Sciatic nerve (tissue), 2 donors: ENCODE results near the gene GRPEL1. TPM values are rescaled to one million over a fixed set of nuclear protein-coding genes. Genes with fewer than 3 reads are reported as not detected.
A peak's percentile ranks its signal among the peaks of the same experiment; 100 is the strongest.
"Not testable (repeated sequence)": the region's sequence is repeated elsewhere in the genome, so short reads cannot be mapped to it uniquely, and the experiment has no call there.

Experiments
- ATAC-seq: fragments of 200-7000 bp; cut with Tn5 transposase; one replicate; pipeline ENCODE4 v1.9.1; 2020; ENCODE audit warnings: mild to moderate bottlenecking, moderate library complexity
- DNase-seq: peaks from one replicate; pipeline ENCODE4 v3.0.0-alpha.2; 2020; ENCODE audit warnings: low spot score
- intact Hi-C: fragments of 100-400 bp; cut with DNase I; formaldehyde crosslinking; loops from one replicate; pipeline ENCODE4 v1.14.2; 2022
- total RNA-seq: library from RNA; stranded (reverse); fragmentation: NEBNext Ultra II Directional; extraction: Animal tissue kit (Norgen Biotek cat#: 25700); gene quantifications from one replicate; pipeline ENCODE4 v1.2.1, GENCODE V29; 2021
- donor health status: DM: no; HTN: no; CAD: no.
- donor health status: DM: no; HTN: no; CAD: no.

Gene GRPEL1
- total RNA-seq = 20.6 TPM

GRCh38 chr4:7067452-7068278 is at the start of gene GRPEL1:
GRPEL1 (minus strand) TSS chr4:7068064; CDS start chr4:7068032, 32 bp downstream.
- DNase-seq = peak; percentile 100
- intact Hi-C loops = loop anchor here (10.0 kb wide), 1 partner anchor 353 kb away; the partner anchor contains the start of gene BLOC1S4
- ATAC-seq = peak; percentile 99

DNA sequence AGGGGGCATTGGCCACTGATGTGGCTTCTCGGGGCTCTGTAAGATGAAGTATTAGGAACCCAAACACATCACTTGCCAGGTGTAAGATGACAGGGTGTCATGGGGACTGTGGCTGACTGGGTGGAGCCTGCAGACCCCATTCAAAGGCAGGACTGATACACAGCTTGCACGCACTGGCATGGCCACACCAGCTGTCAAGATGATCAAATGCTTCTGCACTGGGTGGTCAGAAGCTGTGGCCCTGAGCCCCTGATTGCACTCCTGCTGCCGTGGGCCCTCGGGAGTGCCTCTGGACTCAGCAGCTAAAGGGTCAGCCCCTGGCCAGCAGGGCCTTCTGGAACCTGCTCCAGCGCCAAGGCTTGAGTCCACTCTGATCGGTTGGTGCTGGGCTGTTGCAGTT is 48.8 kb upstream of the GRPEL1 start:
- no peak for ATAC-seq

DNA sequence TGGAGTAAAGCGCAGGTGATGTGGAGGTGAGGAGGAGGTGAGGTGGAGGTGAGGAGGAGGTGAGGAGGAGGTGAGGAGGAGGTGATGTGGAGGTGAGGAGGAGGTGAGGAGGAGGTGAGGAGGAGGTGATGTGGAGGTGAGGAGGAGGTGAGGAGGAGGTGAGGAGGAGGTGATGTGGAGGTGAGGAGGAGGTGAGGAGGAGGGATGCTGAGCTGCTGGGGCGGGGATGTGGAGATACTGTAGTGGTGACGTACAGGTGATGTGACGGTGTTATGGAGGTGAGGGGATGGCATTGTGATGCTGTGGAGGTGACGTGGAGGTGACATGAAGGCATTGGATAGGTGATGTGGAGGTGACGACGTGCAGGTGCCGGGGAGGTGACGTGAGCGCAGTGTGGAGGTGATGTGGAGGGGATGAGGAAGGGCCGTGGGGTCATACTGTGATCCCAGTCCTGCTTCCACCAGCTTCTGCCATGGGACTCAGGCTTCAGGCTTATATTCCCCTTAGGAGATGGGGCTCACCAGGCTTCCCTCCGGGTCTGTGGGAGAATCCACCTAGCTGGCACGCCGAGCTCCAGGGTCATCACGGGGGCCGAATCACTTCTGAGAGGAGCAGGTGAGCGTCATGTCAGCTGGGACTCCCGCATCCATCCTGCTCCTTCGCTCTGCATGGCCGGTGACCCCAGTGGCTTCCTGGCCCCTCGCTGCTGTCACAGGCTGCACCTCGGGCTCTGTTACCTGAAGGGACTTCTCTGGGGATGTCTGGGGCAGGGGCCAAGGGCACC is 47.9 kb upstream of the GRPEL1 start:
- intact Hi-C loops = no loop called here
- ATAC-seq (no peak), DNase-seq (no peak)

More for the DNA sequence above, 48.8 kb upstream of the GRPEL1 start:
- no peak for DNase-seq
- intact Hi-C loops = no loop called here

DNA sequence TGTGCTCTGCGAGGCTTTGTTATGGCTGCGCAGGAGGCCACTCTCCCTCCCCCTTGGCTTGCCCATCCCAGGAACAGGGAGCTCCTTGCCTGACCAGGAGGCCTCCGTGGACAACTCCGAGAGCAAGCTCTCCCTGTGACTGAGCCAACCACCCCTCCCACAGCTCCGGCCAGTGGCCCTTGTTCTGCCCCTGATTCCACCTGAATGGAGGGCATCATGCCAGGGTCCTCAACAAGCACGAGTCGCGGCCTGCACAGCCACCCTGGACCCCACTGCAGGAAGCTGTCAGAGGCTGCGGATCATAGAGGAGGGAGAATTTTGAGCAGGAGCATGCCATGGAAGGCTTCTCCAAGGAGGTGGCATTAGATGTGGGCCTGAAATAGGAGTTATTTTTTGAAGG is 44.8 kb upstream of the GRPEL1 start:
- no peak for ATAC-seq
- no peak for DNase-seq
- intact Hi-C loops = no loop called here

GRCh38 chr4:7111441-7111840 is 43.6 kb upstream of the GRPEL1 start:
- ATAC-seq (no peak), DNase-seq (no peak)
- intact Hi-C loops = no loop called here

- ATAC-seq (no peak), DNase-seq (no peak)
- intact Hi-C loops = no loop called here
These were observed 42.7 kb upstream of the GRPEL1 start for GRCh38 chr4:7110546-7110945.

- DNase-seq (no peak), ATAC-seq (no peak)
- intact Hi-C loops = no loop called here
These were observed 41.3 kb upstream of the GRPEL1 start for GRCh38 chr4:7109169-7109568.

GRCh38 chr4:7108660-7109059 is 40.8 kb upstream of the GRPEL1 start:
- DNase-seq (no peak), ATAC-seq (no peak)
- intact Hi-C loops = no loop called here

DNA sequence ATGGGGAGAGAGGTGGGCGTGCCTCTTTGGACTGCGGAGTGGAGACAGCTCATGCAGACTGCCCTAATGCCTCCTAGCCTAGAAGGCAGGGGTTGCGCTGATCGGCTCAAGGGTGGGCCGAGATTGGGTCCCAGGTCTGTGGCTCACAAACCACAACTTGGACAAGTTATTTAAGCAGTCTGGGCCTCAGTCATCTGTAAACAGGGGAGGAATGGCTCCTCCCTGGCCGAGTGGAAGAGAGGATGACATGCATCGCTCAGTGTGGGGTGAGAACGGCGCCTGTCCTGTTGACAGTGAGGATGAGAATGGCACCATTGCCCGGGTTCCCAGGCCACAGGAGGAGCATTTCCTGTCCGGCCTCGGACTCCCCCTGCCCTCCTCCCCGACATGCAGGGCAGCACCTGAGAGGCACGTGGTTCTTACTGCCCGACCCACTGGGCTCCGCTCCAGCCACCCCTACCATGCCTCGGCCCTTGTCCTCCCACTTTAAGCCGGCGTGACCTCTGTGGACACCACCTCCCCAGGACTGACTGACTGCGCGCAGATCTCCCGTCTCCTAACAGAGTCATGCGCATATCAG is 40.3 kb upstream of the GRPEL1 start:
- no peak for DNase-seq
- intact Hi-C loops = no loop called here
- no peak for ATAC-seq

DNA sequence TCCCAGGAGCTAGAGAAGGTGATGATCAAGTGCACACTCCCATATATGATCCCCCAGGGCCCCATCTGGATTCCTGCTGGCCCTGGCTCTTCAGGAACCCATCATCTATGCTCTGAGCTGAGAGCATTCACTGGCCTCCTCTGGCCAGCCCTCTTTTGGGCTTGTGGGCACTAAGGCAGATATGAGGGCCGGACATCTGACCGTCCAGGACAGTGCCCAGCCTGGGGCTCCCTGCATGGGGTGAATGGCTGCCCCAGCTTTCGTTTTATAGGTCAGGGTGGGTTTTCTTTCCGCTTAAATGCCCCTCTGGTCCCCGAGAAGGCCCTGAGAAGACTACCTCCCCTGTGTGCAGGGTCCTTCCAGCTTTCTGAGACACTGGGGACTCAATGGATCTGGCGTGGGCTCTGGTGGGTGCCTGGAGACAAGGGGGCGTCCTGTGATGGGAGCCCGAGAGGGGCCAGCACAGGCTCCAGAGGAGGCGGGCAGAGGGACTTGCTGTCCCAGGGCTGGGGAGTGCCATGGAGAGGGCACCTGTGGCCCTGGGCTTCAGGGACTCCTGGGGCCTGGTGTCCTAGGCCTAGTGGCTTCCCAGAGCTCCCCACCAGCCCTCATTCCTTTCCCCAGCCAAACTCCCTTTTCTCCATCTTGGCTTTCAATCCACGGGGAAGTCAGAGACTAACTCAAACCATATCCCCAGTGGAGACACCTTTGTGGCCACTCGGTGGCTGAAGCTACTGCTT is 39.5 kb upstream of the GRPEL1 start:
- intact Hi-C loops = no loop called here
- ATAC-seq (no peak), DNase-seq (no peak)

DNA sequence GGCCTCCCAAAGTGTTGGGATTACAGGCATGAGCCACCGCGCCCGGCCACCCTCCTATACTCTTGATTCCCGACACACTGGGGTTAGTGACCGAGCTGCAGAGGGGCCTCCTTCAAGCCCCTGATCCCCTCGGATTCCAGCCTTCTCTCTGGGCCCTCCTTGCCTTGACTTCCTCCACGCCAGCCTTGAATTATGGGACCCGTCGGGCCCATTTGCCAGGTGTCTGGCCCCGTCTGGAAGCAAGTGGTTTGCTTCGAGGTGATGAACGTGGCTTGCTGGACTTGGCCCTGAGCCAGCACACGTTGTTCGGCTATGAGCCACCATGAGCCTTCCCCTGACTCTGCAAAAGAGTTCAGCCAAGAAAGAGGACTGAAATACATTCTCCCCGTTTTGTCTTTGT is 37.4 kb upstream of the GRPEL1 start:
- intact Hi-C loops = no loop called here
- DNase-seq (no peak), ATAC-seq (no peak)

GRCh38 chr4:7104366-7105031 is 36.6 kb upstream of the GRPEL1 start:
- DNase-seq (peak; percentile 56), ATAC-seq (no peak)

DNA sequence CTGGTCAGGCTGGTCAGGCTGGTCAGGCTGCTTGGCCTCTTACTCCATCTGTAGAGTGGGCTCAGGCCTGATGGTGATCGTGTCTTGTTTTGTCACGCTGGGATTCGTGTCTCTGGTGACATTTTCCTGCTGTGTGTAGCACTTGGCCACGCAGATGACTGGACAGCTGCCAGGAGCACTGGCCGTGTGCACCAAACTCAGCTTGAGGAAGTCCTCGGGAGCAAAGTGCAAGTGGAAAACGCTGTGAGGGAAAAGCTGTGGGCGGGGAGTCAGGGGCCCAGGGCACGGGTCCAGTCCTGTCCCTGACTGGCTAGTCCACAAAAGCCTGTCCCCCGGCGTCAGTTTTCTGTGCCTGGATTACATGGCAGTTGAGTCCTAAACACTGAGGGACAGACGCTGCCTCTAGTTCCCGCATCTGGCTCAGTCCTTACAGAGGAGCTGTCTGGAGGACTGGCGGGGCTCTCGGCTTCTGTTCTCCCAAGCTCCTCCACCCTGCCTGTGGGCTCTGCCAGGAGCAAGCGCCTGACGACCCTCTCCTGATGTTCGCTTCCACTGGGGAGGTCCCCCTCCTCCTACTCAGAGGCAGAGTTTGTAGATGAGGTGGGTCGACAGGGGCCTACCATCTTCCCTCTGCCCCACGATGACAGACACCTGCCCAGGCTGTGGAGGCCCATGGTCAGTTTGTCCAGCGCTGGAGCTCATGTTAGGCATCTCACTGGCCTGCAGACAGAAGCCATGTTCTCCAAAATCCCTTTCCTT is 35.9 kb upstream of the GRPEL1 start:
- DNase-seq (peak; percentile 87), ATAC-seq (peak; percentile 60)
- intact Hi-C loops = no loop called here

More at GRCh38 chr4:7104366-7105031, 36.6 kb upstream of the GRPEL1 start:
- intact Hi-C loops = no loop called here

GRCh38 chr4:7103031-7103606 is 35.3 kb upstream of the GRPEL1 start:
- intact Hi-C loops = no loop called here
- peak; percentile 95 for ATAC-seq

GRCh38 chr4:7102516-7102909 is 34.6 kb upstream of the GRPEL1 start:
- DNase-seq, intact Hi-C loops: not testable (repeated sequence)
- peak; percentile 1 for ATAC-seq

More at GRCh38 chr4:7103031-7103606, 35.3 kb upstream of the GRPEL1 start:
- peak; percentile 93 for DNase-seq

DNA sequence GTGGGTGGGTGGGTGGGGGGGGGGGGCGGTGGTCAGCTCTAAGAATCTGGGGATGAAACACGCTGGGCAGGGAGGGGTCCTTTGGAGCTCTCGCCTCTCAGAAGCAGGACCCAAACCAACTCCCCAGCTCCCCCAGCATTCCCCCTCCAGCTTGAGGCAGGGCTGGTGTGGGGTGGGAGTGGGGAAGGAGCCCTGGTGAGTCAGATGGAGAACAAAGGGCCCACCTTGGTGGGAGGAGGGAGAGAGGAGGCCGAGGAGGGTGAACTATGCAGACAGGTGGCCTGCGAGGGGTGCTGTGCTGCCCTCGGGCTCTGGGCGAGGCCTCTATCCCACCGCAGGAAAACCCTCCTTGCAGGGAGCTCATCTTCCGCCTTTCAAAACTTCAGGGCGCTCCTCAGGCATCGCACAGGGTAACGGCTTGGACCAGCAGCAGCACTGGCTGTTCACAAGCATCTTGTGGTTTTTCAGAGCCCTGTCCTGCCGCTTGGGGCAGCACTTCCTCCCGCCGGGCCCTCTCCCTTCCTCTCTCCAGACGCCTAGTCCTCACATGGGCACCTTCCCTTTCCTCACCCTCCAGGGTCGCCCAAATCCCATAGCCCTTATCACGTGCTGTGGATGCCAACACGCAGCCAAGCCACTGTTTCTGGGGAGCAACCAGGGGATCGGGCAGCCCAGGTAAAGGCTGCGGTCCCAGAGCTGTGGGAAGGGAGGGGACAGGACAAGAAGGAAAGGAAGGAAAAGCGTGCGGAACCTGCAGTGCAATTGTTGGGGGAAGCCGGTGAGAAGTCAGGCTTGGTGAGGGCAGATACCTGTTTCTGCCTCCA is 34.0 kb upstream of the GRPEL1 start:
- DNase-seq = peak; percentile 87
- peak; percentile 82 for ATAC-seq
- intact Hi-C loops = no loop called here

DNA sequence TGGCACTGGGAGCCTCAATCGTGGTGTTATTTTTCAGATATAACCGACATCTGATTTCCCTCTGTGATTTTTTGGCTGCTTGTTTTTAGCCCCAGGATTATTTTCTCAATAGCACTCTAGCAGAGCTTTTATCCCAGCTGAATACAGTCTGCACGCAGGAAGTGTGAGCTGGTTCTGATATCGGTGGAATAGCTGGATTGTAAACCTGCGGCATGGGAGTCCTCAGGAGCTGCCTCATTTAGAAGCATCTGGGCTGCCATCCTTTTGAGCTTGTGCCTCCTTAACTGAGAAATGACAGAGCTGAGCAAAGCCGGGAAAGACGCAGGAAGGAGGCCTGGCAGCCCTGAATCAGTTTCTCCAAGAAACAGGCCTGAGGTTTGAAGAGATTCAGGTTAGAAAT is 28.4 kb upstream of the GRPEL1 start:
- peak; percentile 22 for DNase-seq
- intact Hi-C loops = no loop called here

More for the DNA sequence above, 28.4 kb upstream of the GRPEL1 start:
- ATAC-seq = no peak
